GM21723 (cell line): ENCODE data around the gene GPR157.

Source experiments
- ATAC-seq: cut with Tn5 transposase; IDR thresholded peaks from one replicate; pipeline ENCODE4 v1.9.1; 2021; ENCODE audit warnings: mild to moderate bottlenecking, moderate library complexity; ENCODE audit not compliant: unreplicated experiment

The GPR157 gene

GRCh38 chr1:9093581-9093980 lies 35.3 kb downstream of the GPR157 start:
- ATAC-seq = no peak

- ATAC-seq = no peak
Observed at GRCh38 chr1:9093091-9093490, 35.8 kb downstream of the GPR157 start.

GRCh38 chr1:9088807-9089206 lies 40.1 kb downstream of the GPR157 start:
- ATAC-seq = no peak

- no peak for ATAC-seq
Observed at GRCh38 chr1:9087411-9088125, 41.3 kb downstream of the GPR157 start.

- no peak for ATAC-seq
Observed at GRCh38 chr1:9086796-9087195, 42.1 kb downstream of the GPR157 start.

DNA sequence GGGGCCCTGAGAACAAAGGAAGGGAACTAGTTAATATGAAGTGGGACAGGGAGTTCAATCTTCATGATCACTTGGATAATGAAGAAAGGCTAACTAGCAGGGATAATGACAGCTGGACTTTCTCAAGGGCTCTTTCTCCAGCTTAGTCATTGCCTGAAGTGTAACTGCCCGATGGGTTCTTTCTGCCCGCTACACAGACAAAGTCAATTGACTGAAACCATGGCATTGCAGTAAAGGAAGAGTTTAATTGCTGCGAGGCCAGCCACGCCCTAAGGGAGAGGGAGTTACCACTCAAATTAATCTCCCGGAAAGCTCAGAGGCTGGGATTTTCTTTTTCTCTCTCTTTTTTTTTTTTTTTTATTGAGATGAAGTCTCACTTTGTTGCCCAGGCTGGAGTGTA lies 42.9 kb downstream of the GPR157 start:
- no peak for ATAC-seq

DNA sequence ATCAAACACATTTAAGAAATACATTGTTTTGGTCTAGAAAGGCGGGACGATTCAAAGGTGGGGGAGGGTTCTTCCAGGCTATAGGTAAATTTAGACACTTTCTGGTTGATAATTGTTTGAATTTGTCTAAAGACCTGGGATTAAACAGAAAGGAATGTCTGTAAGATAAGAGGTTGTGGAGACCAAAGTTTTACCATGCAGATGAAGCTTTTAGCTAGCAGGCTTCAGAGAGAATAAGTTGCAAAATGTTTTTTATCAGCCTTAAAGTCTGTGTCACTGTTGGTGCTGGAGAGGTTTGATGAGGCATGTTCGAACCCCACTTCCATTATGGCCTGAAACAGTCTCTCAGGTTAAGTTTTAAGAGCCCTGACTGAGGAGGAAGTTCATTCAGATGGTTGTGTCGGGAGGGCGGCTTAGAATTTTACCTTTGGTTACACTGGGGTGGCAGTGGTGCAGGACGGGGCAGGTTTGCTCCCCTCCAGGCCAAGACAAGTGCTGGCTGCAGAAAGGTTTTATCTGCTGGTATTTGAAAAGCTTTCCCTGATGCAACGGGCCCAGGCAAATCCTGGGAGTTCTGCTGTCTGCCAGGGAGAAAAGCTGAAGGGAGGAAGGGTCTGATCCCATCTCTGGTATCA lies 43.5 kb downstream of the GPR157 start:
- ATAC-seq = no peak

- no peak for ATAC-seq
Observed at GRCh38 chr1:9084906-9085305, 44.0 kb downstream of the GPR157 start.

DNA sequence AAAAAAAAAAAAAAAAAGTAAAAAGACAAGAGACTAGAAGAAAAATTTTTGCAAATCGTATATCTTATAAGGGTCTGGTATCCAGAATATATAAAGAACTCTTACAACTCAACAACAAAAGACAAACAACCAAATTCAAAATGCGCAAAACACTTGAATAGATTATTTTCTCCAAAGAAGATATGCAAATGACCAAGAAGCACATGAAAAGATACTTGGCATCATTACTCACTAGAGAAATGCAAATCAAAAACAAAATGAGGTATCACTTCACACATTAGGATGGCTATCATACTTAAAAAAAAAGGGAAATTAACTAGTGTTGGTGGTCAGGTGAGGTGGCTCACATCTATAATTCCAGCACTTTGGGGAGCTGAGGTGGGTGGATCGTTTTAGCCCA lies 47.4 kb downstream of the GPR157 start:
- no peak for ATAC-seq

GRCh38 chr1:9080705-9081291 lies 48.1 kb downstream of the GPR157 start:
- ATAC-seq = no peak

DNA sequence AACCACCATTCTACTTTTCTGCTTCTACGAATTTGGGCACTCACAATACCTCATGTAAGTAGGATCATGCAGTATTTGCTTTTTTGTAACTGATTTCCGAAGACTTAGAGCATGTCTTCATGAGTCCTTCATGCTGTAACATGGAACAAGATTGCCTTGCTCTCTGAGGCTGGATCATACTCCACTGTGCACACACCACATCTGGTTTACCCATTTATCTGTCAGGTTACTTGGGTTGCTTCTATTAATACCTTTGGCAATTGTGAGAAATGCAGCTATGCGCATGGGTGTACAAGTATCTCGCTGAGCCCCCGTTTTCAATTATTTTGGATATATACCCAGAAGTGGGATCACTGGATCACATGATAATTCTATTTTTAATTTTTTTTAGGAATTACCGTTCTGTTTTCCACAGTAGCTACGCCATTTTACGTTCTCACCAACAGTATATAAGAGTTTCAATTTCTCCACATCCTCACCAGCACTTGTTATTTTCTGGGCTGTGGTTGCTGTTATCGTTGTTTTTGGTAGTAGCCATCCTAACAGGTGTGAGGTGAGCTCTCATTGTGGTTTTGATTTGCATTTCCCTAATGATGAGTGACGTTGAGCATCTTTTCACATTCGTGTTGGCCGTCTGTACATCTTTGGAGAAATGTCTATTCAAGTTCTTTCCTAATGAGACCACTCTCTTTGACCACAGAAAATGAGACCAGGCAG lies 48.8 kb downstream of the GPR157 start:
- ATAC-seq = peak; percentile 40

DNA sequence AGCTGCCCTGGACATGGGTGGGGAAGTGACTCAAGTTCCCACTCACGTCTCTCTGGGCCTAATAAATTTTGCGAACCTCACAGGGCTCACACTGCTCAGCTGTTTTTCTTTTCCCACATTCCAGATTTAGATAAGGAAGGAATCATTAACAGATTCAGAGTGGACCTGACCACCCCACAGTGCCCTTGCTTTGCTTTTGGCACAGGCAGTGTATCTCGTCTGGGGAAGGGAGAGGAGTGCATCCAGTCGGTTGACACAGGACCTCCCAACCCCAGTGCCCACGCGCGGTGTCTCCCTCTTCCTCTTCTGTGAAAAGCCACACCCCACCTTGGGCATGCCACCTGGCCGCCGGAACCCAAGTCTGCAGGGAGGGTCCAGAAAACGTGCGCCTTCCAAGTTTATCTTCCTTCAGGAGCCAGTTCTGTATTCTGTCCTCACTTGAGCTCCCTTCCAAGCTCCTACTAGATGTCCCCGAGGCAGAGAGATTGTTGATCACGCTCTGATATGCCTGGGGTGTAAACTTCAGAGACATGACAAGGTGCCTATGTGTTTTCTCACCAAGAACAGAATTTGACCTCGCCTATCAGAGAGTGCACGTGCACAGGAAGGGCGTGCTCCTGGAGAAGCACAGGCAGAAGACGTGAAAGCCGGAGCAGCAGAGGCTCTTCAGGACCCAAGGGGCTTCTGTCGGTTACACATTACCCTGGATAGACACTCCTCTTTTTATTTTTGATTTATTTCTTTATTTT lies 50.0 kb downstream of the GPR157 start:
- ATAC-seq = no peak

- ATAC-seq = peak; percentile 40
Observed at GRCh38 chr1:9078015-9078751, 50.7 kb downstream of the GPR157 start.

GRCh38 chr1:9075022-9075421 lies 53.9 kb downstream of the GPR157 start:
- no peak for ATAC-seq

DNA sequence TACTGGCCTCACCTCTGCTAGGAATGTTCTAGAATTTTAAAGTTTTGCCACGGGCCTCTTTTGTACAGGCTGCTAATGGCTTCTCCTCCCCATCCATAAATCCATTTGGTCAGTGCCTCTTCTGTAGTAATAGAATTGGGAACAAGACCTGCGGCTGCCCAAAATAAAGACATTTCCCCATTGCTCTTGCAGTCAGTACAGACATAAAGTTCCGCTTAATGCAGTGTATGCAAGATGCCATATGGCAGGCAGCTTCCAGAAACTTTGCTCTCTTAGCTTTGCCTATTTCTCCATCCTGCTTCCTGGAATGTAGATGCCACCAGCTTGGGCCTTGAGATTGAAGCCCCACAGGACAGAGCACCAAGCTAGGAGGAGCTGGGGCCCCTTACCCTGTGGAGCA lies 55.8 kb downstream of the GPR157 start:
- ATAC-seq = no peak

GRCh38 chr1:9071554-9072235 lies 57.2 kb downstream of the GPR157 start:
- ATAC-seq = no peak

GRCh38 chr1:9070486-9070885 lies 58.4 kb downstream of the GPR157 start:
- no peak for ATAC-seq

DNA sequence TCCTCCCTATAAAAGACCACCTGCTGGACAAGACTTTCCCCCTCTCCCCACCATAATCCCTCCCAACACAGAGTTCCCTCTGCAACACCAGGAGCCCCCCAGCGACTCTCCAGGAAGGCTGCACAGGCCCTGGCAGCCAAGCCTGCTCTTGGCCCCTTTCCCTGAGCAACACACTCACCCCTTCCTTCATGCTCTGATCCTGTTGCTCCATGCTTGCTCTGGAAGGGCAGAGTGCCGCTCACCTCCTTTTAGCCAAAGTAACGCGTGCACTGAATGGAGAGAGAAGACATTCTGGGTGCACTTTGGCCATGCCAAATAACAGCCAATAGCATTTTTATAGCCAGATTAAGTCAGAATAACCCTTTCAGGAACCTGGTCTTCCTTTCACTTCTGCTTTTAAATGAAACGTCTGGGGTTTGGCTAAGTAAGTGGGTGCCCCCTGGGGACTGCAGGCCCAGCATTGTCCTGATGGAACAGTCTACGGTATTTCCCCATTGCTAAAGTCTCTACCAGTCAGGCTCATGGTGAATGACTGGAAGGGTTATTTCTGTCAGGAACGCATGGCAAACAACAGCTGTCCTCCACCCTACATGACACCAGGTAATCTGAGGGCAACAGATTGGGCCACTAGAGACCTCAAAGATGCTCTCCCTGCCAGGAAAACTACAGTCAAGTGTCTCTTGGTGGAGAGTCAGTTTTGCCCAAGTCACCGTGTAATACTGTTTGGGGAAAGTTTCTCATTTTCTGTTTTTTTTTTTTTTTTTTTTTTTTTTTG lies 59.4 kb downstream of the GPR157 start, which contains the start of gene SLC2A5:
Gene SLC2A5, minus strand, starts transcription at position 310 of the 775 bp plus-strand sequence. Its CDS starts 99 bp downstream, at position 211.
- ATAC-seq = peak; percentile 88

GRCh38 chr1:9068981-9069325 lies 59.9 kb downstream of the GPR157 start:
- no peak for ATAC-seq
